ENCODE measurements around the gene TST.

Gene TST

GRCh38 chr22:36979016-36979910 lies 40.0 kb downstream of the TST start:
- no peak overlapping the region for H2AK5ac ChIP-seq (ENCODE audit: low read length)
- peaks cover 3% of the 10 kb centered on the region for H3K79me1 ChIP-seq (ENCODE audit: low read length)
- H3K27ac ChIP-seq (ENCODE audit: low read depth, low read length), result no peak overlapping the region
- H3K27me3 ChIP-seq (ENCODE audit: insufficient read depth, low read length), result no peaks in the 10 kb centered on the region
- H3K9ac ChIP-seq (ENCODE audit: low read length), result no peak overlapping the region
- no peaks in the 10 kb centered on the region for H3K36me3 ChIP-seq (ENCODE audit: control insufficient read depth in 1 of 2, insufficient read depth in 2 of 2, low read length in 2 of 2)
- no peak overlapping the region for H4K91ac ChIP-seq (ENCODE audit: low read depth, low read length)
- H4K8ac ChIP-seq (ENCODE audit: low read depth, low read length), result no peak overlapping the region
- no peak overlapping the region for H2BK120ac ChIP-seq (ENCODE audit: insufficient read depth, low read length, poor library complexity)
- H2BK5ac ChIP-seq (ENCODE audit: low read depth, low read length, poor library complexity), result no peak overlapping the region
- H3K4me1 ChIP-seq (ENCODE audit: control insufficient read depth in 1 of 2, insufficient read depth in 2 of 2, low read length in 2 of 2), result peaks cover 0 to 2% of the 10 kb centered on the region in 2 experiments
- DNase-seq, result no peak
- no peak overlapping the region for H2BK12ac ChIP-seq (ENCODE audit: low read length)
- no peak overlapping the region for H3K4me3 ChIP-seq (ENCODE audit: low read depth, low read length)
- H4K12ac ChIP-seq (ENCODE audit: low read depth, low read length), result no peak overlapping the region
- H3K23ac ChIP-seq (ENCODE audit: low read length), result no peak overlapping the region
- H3K9me3 ChIP-seq (ENCODE audit: insufficient read depth, low read depth, low read length), result no peaks in the 10 kb centered on the region
- no CpG with 5 or more reads among the region's 13 CpGs for WGBS (ENCODE audit: extremely low coverage, insufficient coverage, insufficient read length)
- no peak overlapping the region for H3K14ac ChIP-seq (ENCODE audit: low read length)
- no peaks in the 10 kb centered on the region for H3K79me2 ChIP-seq (ENCODE audit: control insufficient read depth, insufficient read depth, low read length, poor library complexity)
- no peak overlapping the region for H3K4me2 ChIP-seq (ENCODE audit: low read length)
- H3K18ac ChIP-seq (ENCODE audit: low read length), result no peak overlapping the region
- H3K4ac ChIP-seq (ENCODE audit: low read depth, low read length), result no peak overlapping the region
- no peak overlapping the region for H2AFZ ChIP-seq (ENCODE audit: insufficient read depth, low read length, poor library complexity)

GRCh38 chr22:36977947-36978660 lies 41.1 kb downstream of the TST start:
- Histone ChIP-seq H3K27me3 (ENCODE audit: insufficient read depth, low read length) (no peaks in the 10 kb centered on the region), H4K12ac (ENCODE audit: low read depth, low read length) (no peak overlapping the region), H3K36me3 (ENCODE audit: control insufficient read depth in 1 of 2, insufficient read depth in 2 of 2, low read length in 2 of 2) (no peaks in the 10 kb centered on the region), H3K18ac (ENCODE audit: low read length) (no peak overlapping the region), H4K8ac (ENCODE audit: low read depth, low read length) (no peak overlapping the region), H3K9ac (ENCODE audit: low read length) (no peak overlapping the region), H2AFZ (ENCODE audit: insufficient read depth, low read length, poor library complexity) (no peak overlapping the region), H3K4me1 (ENCODE audit: control insufficient read depth in 1 of 2, insufficient read depth in 2 of 2, low read length in 2 of 2) (peaks cover 0 to 2% of the 10 kb centered on the region in 2 experiments), H4K91ac (ENCODE audit: low read depth, low read length) (no peak overlapping the region), H3K9me3 (ENCODE audit: insufficient read depth, low read depth, low read length) (no peaks in the 10 kb centered on the region), H2AK5ac (ENCODE audit: low read length) (no peak overlapping the region), H2BK12ac (ENCODE audit: low read length) (no peak overlapping the region), H3K79me1 (ENCODE audit: low read length) (peaks cover 3% of the 10 kb centered on the region), H2BK5ac (ENCODE audit: low read depth, low read length, poor library complexity) (no peak overlapping the region), H3K14ac (ENCODE audit: low read length) (no peak overlapping the region), H3K27ac (ENCODE audit: low read depth, low read length) (no peak overlapping the region), H3K4ac (ENCODE audit: low read depth, low read length) (no peak overlapping the region), H2BK120ac (ENCODE audit: insufficient read depth, low read length, poor library complexity) (no peak overlapping the region), H3K79me2 (ENCODE audit: control insufficient read depth, insufficient read depth, low read length, poor library complexity) (no peaks in the 10 kb centered on the region), H3K23ac (ENCODE audit: low read length) (no peak overlapping the region), H3K4me3 (ENCODE audit: low read depth, low read length) (no peak overlapping the region), H3K4me2 (ENCODE audit: low read length) (peak overlapping the region; percentile 54)
- peak; percentile 84 to 94 for DNase-seq
- no CpG with 5 or more reads among the region's 18 CpGs for WGBS (ENCODE audit: extremely low coverage, insufficient coverage, insufficient read length)

- Histone ChIP-seq H2BK120ac (ENCODE audit: insufficient read depth, low read length, poor library complexity) (peak overlapping the region; percentile 18), H2AK5ac (ENCODE audit: low read length) (peak overlapping the region; percentile 39), H2BK12ac (ENCODE audit: low read length) (no peak overlapping the region), H2AFZ (ENCODE audit: insufficient read depth, low read length, poor library complexity) (no peak overlapping the region), H3K14ac (ENCODE audit: low read length) (no peak overlapping the region), H3K79me2 (ENCODE audit: control insufficient read depth, insufficient read depth, low read length, poor library complexity) (no peaks in the 10 kb centered on the region), H3K9me3 (ENCODE audit: insufficient read depth, low read depth, low read length) (no peaks in the 10 kb centered on the region), H3K36me3 (ENCODE audit: control insufficient read depth in 1 of 2, insufficient read depth in 2 of 2, low read length in 2 of 2) (no peaks in the 10 kb centered on the region), H4K12ac (ENCODE audit: low read depth, low read length) (no peak overlapping the region), H2BK5ac (ENCODE audit: low read depth, low read length, poor library complexity) (no peak overlapping the region), H3K9ac (ENCODE audit: low read length) (no peak overlapping the region), H3K27me3 (ENCODE audit: insufficient read depth, low read length) (no peaks in the 10 kb centered on the region), H4K8ac (ENCODE audit: low read depth, low read length) (peak overlapping the region; percentile 54), H3K4me1 (ENCODE audit: control insufficient read depth in 1 of 2, insufficient read depth in 2 of 2, low read length in 2 of 2) (peaks cover 0 to 2% of the 10 kb centered on the region in 2 experiments), H3K23ac (ENCODE audit: low read length) (no peak overlapping the region), H3K79me1 (ENCODE audit: low read length) (peaks cover 3% of the 10 kb centered on the region), H3K18ac (ENCODE audit: low read length) (no peak overlapping the region), H4K91ac (ENCODE audit: low read depth, low read length) (peak overlapping the region; percentile 56), H3K27ac (ENCODE audit: low read depth, low read length) (no peak overlapping the region), H3K4me3 (ENCODE audit: low read depth, low read length) (no peak overlapping the region), H3K4me2 (ENCODE audit: low read length) (peak overlapping the region; percentile 36), H3K4ac (ENCODE audit: low read depth, low read length) (no peak overlapping the region)
- DNase-seq, result peak in 1 of 2 donors; percentile 12
- no CpG with 5 or more reads among the region's 13 CpGs for WGBS (ENCODE audit: extremely low coverage, insufficient coverage, insufficient read length)
Observed at GRCh38 chr22:36977401-36977861, 41.8 kb downstream of the TST start.

- Histone ChIP-seq H3K79me2 (ENCODE audit: control insufficient read depth, insufficient read depth, low read length, poor library complexity) (no peaks in the 10 kb centered on the region), H3K4me2 (ENCODE audit: low read length) (no peak overlapping the region), H2BK120ac (ENCODE audit: insufficient read depth, low read length, poor library complexity) (peak overlapping the region; percentile 34), H3K36me3 (ENCODE audit: control insufficient read depth in 1 of 2, insufficient read depth in 2 of 2, low read length in 2 of 2) (no peaks in the 10 kb centered on the region), H4K8ac (ENCODE audit: low read depth, low read length) (peak overlapping the region; percentile 54), H3K9me3 (ENCODE audit: insufficient read depth, low read depth, low read length) (no peaks in the 10 kb centered on the region), H2BK5ac (ENCODE audit: low read depth, low read length, poor library complexity) (no peak overlapping the region), H2BK12ac (ENCODE audit: low read length) (no peak overlapping the region), H3K9ac (ENCODE audit: low read length) (no peak overlapping the region), H3K23ac (ENCODE audit: low read length) (no peak overlapping the region), H3K4ac (ENCODE audit: low read depth, low read length) (no peak overlapping the region), H2AK5ac (ENCODE audit: low read length) (peak overlapping the region; percentile 71), H3K79me1 (ENCODE audit: low read length) (peaks cover 3% of the 10 kb centered on the region), H4K12ac (ENCODE audit: low read depth, low read length) (no peak overlapping the region), H3K4me3 (ENCODE audit: low read depth, low read length) (no peak overlapping the region), H2AFZ (ENCODE audit: insufficient read depth, low read length, poor library complexity) (no peak overlapping the region), H3K27ac (ENCODE audit: low read depth, low read length) (no peak overlapping the region), H3K27me3 (ENCODE audit: insufficient read depth, low read length) (no peaks in the 10 kb centered on the region), H4K91ac (ENCODE audit: low read depth, low read length) (no peak overlapping the region), H3K18ac (ENCODE audit: low read length) (no peak overlapping the region), H3K14ac (ENCODE audit: low read length) (no peak overlapping the region), H3K4me1 (ENCODE audit: control insufficient read depth in 1 of 2, insufficient read depth in 2 of 2, low read length in 2 of 2) (peaks cover 0 to 2% of the 10 kb centered on the region in 2 experiments)
- WGBS (ENCODE audit: extremely low coverage, insufficient coverage, insufficient read length), result no CpG with 5 or more reads among the region's 4 CpGs
- DNase-seq, result no peak
Observed at GRCh38 chr22:36976606-36977005, 42.6 kb downstream of the TST start.

All from trophoblast cell (in vitro differentiated cells and primary cell).